Lower lobe of right lung (tissue), 2 donors: Measurements from ENCODE around the gene TMEM63A. TPM values are rescaled to one million over a fixed set of nuclear protein-coding genes. Genes with fewer than 3 reads are reported as not detected.

Experiments
- ATAC-seq, 2 donors: fragments of 200-7000 bp; cut with Tn5 transposase; one replicate each; pipeline ENCODE4 v1.9.1; 2020 to 2022; ENCODE audit warnings: mild to moderate bottlenecking in 2 of 2, moderate library complexity in 2 of 2
- DNase-seq: peaks from one replicate; pipeline ENCODE4 v3.0.0-alpha.2; 2020
- H3K27ac ChIP-seq: fragments of 200-600 bp; one replicate; pipeline ENCODE4 v1.8.0; 2022
- H3K27me3 ChIP-seq: fragments of 200-600 bp; one replicate; pipeline ENCODE4 v1.8.0; 2022; ENCODE audit warnings: low read depth
- H3K36me3 ChIP-seq: fragments of 200-600 bp; one replicate; pipeline ENCODE4 v1.8.0; 2022; ENCODE audit warnings: mild to moderate bottlenecking
- H3K4me1 ChIP-seq: fragments of 200-600 bp; one replicate; pipeline ENCODE4 v1.8.0; 2022
- H3K4me3 ChIP-seq: fragments of 200-600 bp; one replicate; pipeline ENCODE4 v1.8.0; 2022; ENCODE audit warnings: mild to moderate bottlenecking
- H3K9me3 ChIP-seq: fragments of 200-600 bp; one replicate; pipeline ENCODE4 v1.8.0; 2022
- CTCF ChIP-seq: fragments of 200-600 bp; IDR thresholded peaks from one replicate; pipeline ENCODE4 v1.8.0; 2022; ENCODE audit warnings: antibody characterized with exemption, mild to moderate bottlenecking
- intact Hi-C: fragments of 100-400 bp; cut with DNase I; formaldehyde crosslinking; loops from one replicate; pipeline ENCODE4 v1.11.0; 2022
- total RNA-seq: library from RNA; stranded (reverse); fragmentation: NEBNext Ultra II Directional; extraction: Animal tissue kit (Norgen Biotek cat#: 25700); gene quantifications from one replicate; pipeline ENCODE4 v1.2.1, GENCODE V29; 2021
- donor health status: DM: no; HTN: yes; CAD: no; lungs with severe emphysema.

The TMEM63A gene
- total RNA-seq, 1 donor from 2014 or later, result 141 TPM

- intact Hi-C loops, result no loop called here
- no peak for TF ChIP-seq CTCF
- no peak overlapping the region for H3K4me3 ChIP-seq
- H3K9me3 ChIP-seq, result no peaks in the 10 kb centered on the region
- H3K36me3 ChIP-seq, result peaks cover 74% of the 10 kb centered on the region
- no peak overlapping the region for H3K27ac ChIP-seq
- no peak for DNase-seq
- H3K4me1 ChIP-seq, result peaks cover 10% of the 10 kb centered on the region
- H3K27me3 ChIP-seq, result no peaks in the 10 kb centered on the region
- ATAC-seq, result no peak
These were observed 46.3 kb downstream of the TMEM63A start for GRCh38 chr1:225835856-225836255.

DNA sequence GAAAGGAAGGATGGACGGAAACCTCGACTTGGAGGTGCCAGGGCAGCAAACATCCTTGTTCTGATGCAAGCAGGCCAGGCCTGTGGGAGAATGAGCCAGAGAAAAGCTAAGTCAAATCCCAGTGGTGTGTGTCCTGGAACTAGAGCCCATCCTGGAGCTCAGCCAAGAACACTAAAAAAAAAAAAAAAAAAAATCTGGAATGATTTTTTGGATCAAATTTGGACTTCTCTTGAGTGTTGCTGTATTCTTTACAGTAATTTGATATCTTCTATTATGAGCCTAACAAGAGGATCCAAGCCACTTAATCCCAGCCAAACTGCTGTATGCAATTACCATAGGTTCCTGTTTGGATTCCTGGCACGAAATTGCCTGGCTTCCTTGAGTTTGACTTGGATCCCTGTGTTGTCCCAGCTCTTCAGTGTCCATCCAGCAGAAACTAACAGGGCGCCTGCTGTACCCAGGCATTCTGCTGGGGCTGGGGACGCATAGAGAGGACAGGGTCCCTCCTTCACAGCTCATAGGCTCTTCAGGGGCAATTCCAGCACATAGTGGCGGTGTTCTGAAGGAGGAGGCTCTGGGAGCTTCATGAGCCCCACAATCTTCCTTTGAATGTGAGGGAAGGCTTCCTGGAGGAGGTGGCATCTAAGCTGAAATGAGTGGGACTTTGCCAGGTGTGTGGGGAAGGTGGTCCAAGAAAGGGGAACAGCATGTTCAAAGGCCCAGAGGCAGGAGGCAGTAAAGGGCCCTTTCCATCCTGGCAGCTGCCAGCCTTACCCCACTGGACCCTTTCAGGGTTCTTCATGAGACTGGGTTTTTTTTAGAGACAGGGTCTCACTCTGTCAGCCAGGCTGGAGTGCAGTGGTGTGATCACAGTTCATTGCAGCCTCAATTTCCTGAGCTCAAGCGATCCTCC is 47.5 kb downstream of the TMEM63A start:
- intact Hi-C loops, result no loop called here
- H3K36me3 ChIP-seq, result peaks cover 74% of the 10 kb centered on the region

GRCh38 chr1:225830841-225831240 is 51.3 kb downstream of the TMEM63A start:
- Histone ChIP-seq H3K36me3 (peaks cover 48% of the 10 kb centered on the region), H3K4me1 (peaks cover 23% of the 10 kb centered on the region), H3K9me3 (no peaks in the 10 kb centered on the region), H3K4me3 (no peak overlapping the region), H3K27me3 (no peaks in the 10 kb centered on the region), H3K27ac (no peak overlapping the region)
- no peak for TF ChIP-seq CTCF
- no peak for ATAC-seq
- DNase-seq, result no peak
- intact Hi-C loops, result no loop called here

More for the DNA sequence above, 47.5 kb downstream of the TMEM63A start:
- no peaks in the 10 kb centered on the region for H3K9me3 ChIP-seq
- peak; percentile 60 to 67 for ATAC-seq
- no peak overlapping the region for H3K4me3 ChIP-seq
- no peak for DNase-seq
- peak overlapping the region; percentile 27 for H3K27ac ChIP-seq
- peaks cover 10% of the 10 kb centered on the region for H3K4me1 ChIP-seq
- H3K27me3 ChIP-seq, result no peaks in the 10 kb centered on the region
- TF ChIP-seq CTCF, result no peak

GRCh38 chr1:225828706-225829345 is 53.4 kb downstream of the TMEM63A start:
- ATAC-seq (no peak), DNase-seq (no peak)
- H3K27me3 ChIP-seq, result no peaks in the 10 kb centered on the region
- no peak overlapping the region for H3K27ac ChIP-seq
- no peak for TF ChIP-seq CTCF
- H3K9me3 ChIP-seq, result no peaks in the 10 kb centered on the region
- intact Hi-C loops, result no loop called here
- peaks cover 34% of the 10 kb centered on the region for H3K4me1 ChIP-seq
- H3K36me3 ChIP-seq, result peaks cover 48% of the 10 kb centered on the region
- H3K4me3 ChIP-seq, result no peak overlapping the region

DNA sequence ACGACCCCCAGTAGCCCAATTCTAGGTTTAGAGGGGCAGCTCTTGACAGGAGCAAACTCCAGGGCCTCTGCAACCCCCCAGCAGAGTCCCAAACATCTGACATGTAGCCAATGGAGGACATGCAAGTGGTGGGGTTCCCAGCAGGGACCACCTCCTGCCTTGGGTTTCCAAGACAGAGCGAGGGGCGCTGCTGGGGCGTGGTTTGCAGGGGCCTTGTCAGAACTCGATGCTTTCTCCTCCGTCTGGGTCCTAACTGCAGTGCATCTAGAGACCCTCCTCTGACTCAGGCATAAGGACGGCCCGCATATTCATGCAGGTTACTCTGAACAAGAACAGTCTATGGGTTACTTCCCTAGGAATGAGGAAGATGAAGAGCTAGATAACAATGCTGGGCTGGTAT is 55.1 kb downstream of the TMEM63A start:
- ATAC-seq (no peak), DNase-seq (no peak)
- H3K36me3 ChIP-seq, result peaks cover 43% of the 10 kb centered on the region
- no peak overlapping the region for H3K27ac ChIP-seq
- peaks cover 49% of the 10 kb centered on the region for H3K4me1 ChIP-seq
- H3K9me3 ChIP-seq, result no peaks in the 10 kb centered on the region
- no peaks in the 10 kb centered on the region for H3K27me3 ChIP-seq
- no peak for TF ChIP-seq CTCF
- intact Hi-C loops, result no loop called here
- no peak overlapping the region for H3K4me3 ChIP-seq
